ENCODE measurements around the gene SAC3D1. TPM values are rescaled to one million over a fixed set of nuclear protein-coding genes. Genes with fewer than 3 reads are reported as not detected.

Gene SAC3D1
- total RNA-seq, 1 experiment from 2014 or later = 55.6 TPM

DNA sequence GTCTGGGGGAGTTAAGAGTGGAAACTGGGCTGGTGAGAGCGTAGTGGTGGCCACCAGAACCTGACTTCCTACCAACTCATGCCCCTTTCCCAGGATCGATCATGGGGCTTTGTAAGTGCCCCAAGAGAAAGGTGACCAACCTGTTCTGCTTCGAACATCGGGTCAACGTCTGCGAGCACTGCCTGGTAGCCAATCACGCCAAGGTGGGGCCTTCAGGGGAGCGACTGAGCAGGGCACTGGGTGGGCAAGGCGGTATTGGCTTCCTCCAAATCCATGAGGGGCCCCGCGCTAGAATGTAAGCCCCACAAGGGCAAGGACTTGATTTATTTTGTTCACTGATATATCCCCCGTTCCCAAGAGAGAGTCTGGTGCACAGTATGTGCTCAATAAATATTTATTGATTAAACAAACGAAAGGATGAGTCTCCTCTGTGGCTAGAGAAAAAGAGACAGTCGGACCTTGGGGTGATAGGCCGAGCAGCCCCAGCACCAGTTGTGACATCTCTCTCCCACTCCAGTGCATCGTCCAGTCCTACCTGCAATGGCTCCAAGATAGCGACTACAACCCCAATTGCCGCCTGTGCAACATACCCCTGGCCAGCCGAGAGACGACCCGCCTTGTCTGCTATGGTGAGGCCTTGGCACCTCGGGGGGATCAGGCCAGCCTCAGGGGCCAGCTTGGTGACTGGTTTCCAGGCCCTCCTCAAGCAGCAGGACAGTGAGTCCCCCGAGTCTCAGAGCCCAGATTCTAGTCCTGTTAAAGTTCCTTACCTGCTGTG lies 43.8 kb downstream of the SAC3D1 start:
- BruUV-seq (replicated peaks) = TSS peak; percentile 87
- DNase-seq (ENCODE audit: low read depth, low spot score) = no peak
- no peaks in the 10 kb centered on the region for H3K27me3 ChIP-seq (ENCODE audit: control insufficient read depth, insufficient read depth, low read length)
- H3K4me3 ChIP-seq (ENCODE audit: low read depth in 2 of 2, low read length in 2 of 2) = peak overlapping the region; percentile 81 to 99
- intact Hi-C loops (cut with micrococcal nuclease; ENCODE audit: unreplicated experiment) (no loop called here), in situ Hi-C loops (cut with HindIII; ENCODE audit: low pct_unique_long_range_greater_than_20kb, low sequenced_read_pairs) (no loop called here)
- TF ChIP-seq POLR2AphosphoS5 (IDR thresholded peaks at IDR 0.05; ENCODE audit: low read depth, low read length) = no peak
- no peak for TF ChIP-seq SIN3A (IDR thresholded peaks at IDR 0.05; ENCODE audit: borderline replicate concordance, insufficient read depth, low read depth, low read length)
- no peak for TF ChIP-seq REST (IDR thresholded peaks at IDR 0.05; ENCODE audit: insufficient read depth in 1 of 2, low read depth in 2 of 2, low read length in 1 of 2)
- TF ChIP-seq TCF7L2 (IDR thresholded peaks at IDR 0.05; ENCODE audit: low read depth, low read length) = no peak
- TF ChIP-seq, protein P1, sequence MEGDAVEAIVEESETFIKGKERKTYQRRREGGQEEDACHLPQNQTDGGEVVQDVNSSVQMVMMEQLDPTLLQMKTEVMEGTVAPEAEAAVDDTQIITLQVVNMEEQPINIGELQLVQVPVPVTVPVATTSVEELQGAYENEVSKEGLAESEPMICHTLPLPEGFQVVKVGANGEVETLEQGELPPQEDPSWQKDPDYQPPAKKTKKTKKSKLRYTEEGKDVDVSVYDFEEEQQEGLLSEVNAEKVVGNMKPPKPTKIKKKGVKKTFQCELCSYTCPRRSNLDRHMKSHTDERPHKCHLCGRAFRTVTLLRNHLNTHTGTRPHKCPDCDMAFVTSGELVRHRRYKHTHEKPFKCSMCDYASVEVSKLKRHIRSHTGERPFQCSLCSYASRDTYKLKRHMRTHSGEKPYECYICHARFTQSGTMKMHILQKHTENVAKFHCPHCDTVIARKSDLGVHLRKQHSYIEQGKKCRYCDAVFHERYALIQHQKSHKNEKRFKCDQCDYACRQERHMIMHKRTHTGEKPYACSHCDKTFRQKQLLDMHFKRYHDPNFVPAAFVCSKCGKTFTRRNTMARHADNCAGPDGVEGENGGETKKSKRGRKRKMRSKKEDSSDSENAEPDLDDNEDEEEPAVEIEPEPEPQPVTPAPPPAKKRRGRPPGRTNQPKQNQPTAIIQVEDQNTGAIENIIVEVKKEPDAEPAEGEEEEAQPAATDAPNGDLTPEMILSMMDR (IDR thresholded peaks at IDR 0.05) = no peak
- H3K36me3 ChIP-seq (ENCODE audit: control insufficient read depth, insufficient read depth, low read length) = peaks cover 8% of the 10 kb centered on the region
- POLR2A ChIA-PET = interaction anchor here (0.6 kb wide), 1 partner anchor 26 kb away, joined by 3 read pairs; no protein-coding TSS in a partner anchor
- peak; percentile 27 for ATAC-seq
- H3K9me3 ChIP-seq (ENCODE audit: control insufficient read depth, insufficient read depth, low read depth, low read length) = no peaks in the 10 kb centered on the region
- CTCF ChIA-PET = interaction anchor here (0.9 kb wide), 1 partner anchor 27 kb away, joined by 5 read pairs; the partner anchor contains the start of gene TM7SF2
- H3K4me1 ChIP-seq (ENCODE audit: control insufficient read depth, insufficient read depth, low read length) = peaks cover 15% of the 10 kb centered on the region
- H3K27ac ChIP-seq (ENCODE audit: low read length) = peak overlapping the region; percentile 96

DNA sequence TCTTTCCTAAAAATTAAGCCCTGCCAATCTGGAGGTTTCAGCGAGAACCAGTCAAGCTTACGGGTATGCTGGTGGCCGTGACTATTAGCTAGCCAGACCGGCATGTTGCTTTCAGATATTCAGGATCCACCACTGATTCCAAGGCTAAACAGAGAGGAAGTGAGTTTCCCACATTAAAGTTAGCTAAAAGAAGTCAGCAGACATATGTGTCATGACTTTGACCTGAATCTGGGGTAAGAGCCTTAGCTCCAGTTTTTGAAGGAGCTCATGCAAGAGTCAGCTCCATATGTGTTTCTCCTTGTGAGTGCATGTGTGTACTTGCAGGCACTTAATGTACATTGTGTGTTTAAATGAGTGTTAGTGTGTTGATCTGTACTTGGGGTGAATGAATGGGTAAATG lies 44.4 kb downstream of the SAC3D1 start:
- Histone ChIP-seq H3K9me3 (ENCODE audit: control insufficient read depth, insufficient read depth, low read depth, low read length) (no peaks in the 10 kb centered on the region), H3K4me1 (ENCODE audit: control insufficient read depth, insufficient read depth, low read length) (peaks cover 15% of the 10 kb centered on the region), H3K4me3 (ENCODE audit: low read depth in 2 of 2, low read length in 2 of 2) (peak overlapping the region in 1 of 2 experiments; percentile 99; a peak in 2 of 4 replicates), H3K36me3 (ENCODE audit: control insufficient read depth, insufficient read depth, low read length) (peaks cover 7% of the 10 kb centered on the region), H3K27me3 (ENCODE audit: control insufficient read depth, insufficient read depth, low read length) (no peaks in the 10 kb centered on the region), H3K27ac (ENCODE audit: low read length) (no peak overlapping the region)
- intact Hi-C loops (cut with micrococcal nuclease; ENCODE audit: unreplicated experiment) = no loop called here
- in situ Hi-C loops (cut with HindIII; ENCODE audit: low pct_unique_long_range_greater_than_20kb, low sequenced_read_pairs) = no loop called here
- no peak for TF ChIP-seq SIN3A (IDR thresholded peaks at IDR 0.05; ENCODE audit: borderline replicate concordance, insufficient read depth, low read depth, low read length)
- TF ChIP-seq TCF7L2 (IDR thresholded peaks at IDR 0.05; ENCODE audit: low read depth, low read length) = no peak
- TF ChIP-seq, protein P1 (IDR thresholded peaks at IDR 0.05) = no peak
- TF ChIP-seq REST (IDR thresholded peaks at IDR 0.05; ENCODE audit: insufficient read depth in 1 of 2, low read depth in 2 of 2, low read length in 1 of 2) = no peak
- TF ChIP-seq POLR2AphosphoS5 (IDR thresholded peaks at IDR 0.05; ENCODE audit: low read depth, low read length) = no peak
- no peak for DNase-seq (ENCODE audit: low read depth, low spot score)
- ATAC-seq = no peak
- ChIA-PET CTCF (interaction anchor here (0.9 kb wide), 1 partner anchor 26 kb away, joined by 5 read pairs; the partner anchor contains the start of gene TM7SF2), POLR2A (interaction anchor here (0.6 kb wide), 1 partner anchor 26 kb away, joined by 3 read pairs; no protein-coding TSS in a partner anchor)
- no TSS peak for BruUV-seq (replicated peaks)

Measured in Panc1 (cell line).